DOHH2 (cell line): ENCODE results near the gene ROBO1.

Experiments
- H3F3A ChIP-seq: fragments of 200-600 bp; sonication (generic), shearing (Covaris generic); 2 replicates; pipeline ENCODE4 v1.6.0; 2016; ENCODE audit warnings: antibody characterized with exemption, mild to moderate bottlenecking; ENCODE audit not compliant: control insufficient read depth, insufficient read depth
- H3K27ac ChIP-seq: fragments of 200-600 bp; sonication (generic); 2 replicates; pipeline ENCODE4 v1.5.1; 2014; ENCODE audit warnings: low read depth, mild to moderate bottlenecking, low read length, moderate library complexity
- H3K27me3 ChIP-seq: fragments of 200-600 bp; sonication (generic); 2 replicates; pipeline ENCODE4 v1.6.1; 2014; ENCODE audit warnings: mild to moderate bottlenecking, low read length, mixed read lengths; ENCODE audit not compliant: control insufficient read depth
- H3K36me3 ChIP-seq: fragments of 200-600 bp; sonication (generic); 2 replicates; pipeline ENCODE4 v1.6.1; 2014; ENCODE audit warnings: mild to moderate bottlenecking, low read length, moderate library complexity, mixed read lengths; ENCODE audit not compliant: control insufficient read depth
- H3K4me1 ChIP-seq: fragments of 200-600 bp; sonication (generic); 2 replicates; pipeline ENCODE4 v1.6.1; 2014; ENCODE audit warnings: mild to moderate bottlenecking, low read length, mixed read lengths; ENCODE audit not compliant: control insufficient read depth
- H3K4me2 ChIP-seq: fragments of 200-600 bp; sonication (generic); 2 replicates; pipeline ENCODE4 v1.6.0; 2014; ENCODE audit warnings: mild to moderate bottlenecking, low read length, moderate library complexity
- H3K4me3 ChIP-seq: fragments of 200-600 bp; sonication (generic); 2 replicates; pipeline ENCODE4 v1.5.1; 2014; ENCODE audit warnings: mild to moderate bottlenecking, low read length, mixed read lengths
- H3K79me2 ChIP-seq: fragments of 200-600 bp; sonication (generic); 2 replicates; pipeline ENCODE4 v1.6.1; 2014; ENCODE audit warnings: mild to moderate bottlenecking, low read length, mixed read lengths; ENCODE audit not compliant: control insufficient read depth
- H3K9me2 ChIP-seq: fragments of 200-600 bp; sonication (generic); replicated peaks from 2 replicates; pipeline ENCODE4 v1.6.1; 2014; ENCODE audit warnings: mild to moderate bottlenecking, low read length, mixed read lengths; ENCODE audit not compliant: control insufficient read depth
- H3K9me3 ChIP-seq: fragments of 200-600 bp; sonication (generic); 2 replicates; pipeline ENCODE4 v1.6.1; 2014; ENCODE audit warnings: antibody characterized with exemption, low read length, mixed read lengths; ENCODE audit not compliant: control insufficient read depth, insufficient read depth
- H4K20me1 ChIP-seq: fragments of 200-600 bp; sonication (generic); 2 replicates; pipeline ENCODE4 v1.6.0; 2014; ENCODE audit warnings: low read depth, mild to moderate bottlenecking, antibody characterized with exemption, low read length, moderate library complexity; ENCODE audit not compliant: control insufficient read depth, insufficient read depth
- EZH2phosphoT487 ChIP-seq: fragments of 200-600 bp; sonication (generic); IDR thresholded peaks from 2 replicates; pipeline ENCODE4 v1.6.1; 2017; ENCODE audit warnings: borderline replicate concordance, mild to moderate bottlenecking, antibody characterized with exemption, low read length, moderate library complexity, mixed read lengths
- TF ChIP-seq, protein P1 (sequence below): fragments of 200-600 bp; sonication (generic); IDR thresholded peaks from one replicate; pipeline ENCODE4 v1.5.1; 2014; ENCODE audit warnings: antibody characterized with exemption, mild to moderate bottlenecking, low read depth, low read length; ENCODE audit not compliant: poor library complexity, severe bottlenecking

The ROBO1 gene

DNA sequence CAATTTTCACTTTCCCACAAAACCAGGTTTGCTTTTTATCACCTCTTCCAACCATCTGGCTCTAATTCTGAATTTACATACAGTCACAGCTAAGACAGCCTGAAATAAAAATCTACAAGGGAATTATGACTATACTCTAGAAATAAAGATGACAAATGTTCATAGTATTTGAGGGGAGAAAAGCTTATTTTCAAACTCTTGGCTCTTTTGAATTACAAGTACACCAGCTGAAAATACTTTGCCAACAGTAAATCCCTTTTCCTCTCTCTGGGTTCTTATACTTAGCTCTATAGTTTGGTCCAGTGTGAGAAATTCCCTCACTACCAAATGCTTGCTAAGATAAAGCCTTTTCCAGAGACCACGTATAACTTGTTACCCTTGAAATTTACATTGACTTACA is 1037.9 kb downstream of the ROBO1 start:
- H3K4me2 ChIP-seq, result no peak overlapping the region
- H3K4me1 ChIP-seq, result no peaks in the 10 kb centered on the region
- H3K9me2 ChIP-seq, result no peaks in the 10 kb centered on the region
- no peaks in the 10 kb centered on the region for H3F3A ChIP-seq
- no peaks in the 10 kb centered on the region for H3K27me3 ChIP-seq
- no peak for TF ChIP-seq EZH2phosphoT487
- TF ChIP-seq, protein P1, sequence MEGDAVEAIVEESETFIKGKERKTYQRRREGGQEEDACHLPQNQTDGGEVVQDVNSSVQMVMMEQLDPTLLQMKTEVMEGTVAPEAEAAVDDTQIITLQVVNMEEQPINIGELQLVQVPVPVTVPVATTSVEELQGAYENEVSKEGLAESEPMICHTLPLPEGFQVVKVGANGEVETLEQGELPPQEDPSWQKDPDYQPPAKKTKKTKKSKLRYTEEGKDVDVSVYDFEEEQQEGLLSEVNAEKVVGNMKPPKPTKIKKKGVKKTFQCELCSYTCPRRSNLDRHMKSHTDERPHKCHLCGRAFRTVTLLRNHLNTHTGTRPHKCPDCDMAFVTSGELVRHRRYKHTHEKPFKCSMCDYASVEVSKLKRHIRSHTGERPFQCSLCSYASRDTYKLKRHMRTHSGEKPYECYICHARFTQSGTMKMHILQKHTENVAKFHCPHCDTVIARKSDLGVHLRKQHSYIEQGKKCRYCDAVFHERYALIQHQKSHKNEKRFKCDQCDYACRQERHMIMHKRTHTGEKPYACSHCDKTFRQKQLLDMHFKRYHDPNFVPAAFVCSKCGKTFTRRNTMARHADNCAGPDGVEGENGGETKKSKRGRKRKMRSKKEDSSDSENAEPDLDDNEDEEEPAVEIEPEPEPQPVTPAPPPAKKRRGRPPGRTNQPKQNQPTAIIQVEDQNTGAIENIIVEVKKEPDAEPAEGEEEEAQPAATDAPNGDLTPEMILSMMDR, result no peak
- no peaks in the 10 kb centered on the region for H3K36me3 ChIP-seq
- no peaks in the 10 kb centered on the region for H4K20me1 ChIP-seq
- no peaks in the 10 kb centered on the region for H3K9me3 ChIP-seq
- H3K4me3 ChIP-seq, result no peak overlapping the region
- H3K27ac ChIP-seq, result no peak overlapping the region
- H3K79me2 ChIP-seq, result no peaks in the 10 kb centered on the region

DNA sequence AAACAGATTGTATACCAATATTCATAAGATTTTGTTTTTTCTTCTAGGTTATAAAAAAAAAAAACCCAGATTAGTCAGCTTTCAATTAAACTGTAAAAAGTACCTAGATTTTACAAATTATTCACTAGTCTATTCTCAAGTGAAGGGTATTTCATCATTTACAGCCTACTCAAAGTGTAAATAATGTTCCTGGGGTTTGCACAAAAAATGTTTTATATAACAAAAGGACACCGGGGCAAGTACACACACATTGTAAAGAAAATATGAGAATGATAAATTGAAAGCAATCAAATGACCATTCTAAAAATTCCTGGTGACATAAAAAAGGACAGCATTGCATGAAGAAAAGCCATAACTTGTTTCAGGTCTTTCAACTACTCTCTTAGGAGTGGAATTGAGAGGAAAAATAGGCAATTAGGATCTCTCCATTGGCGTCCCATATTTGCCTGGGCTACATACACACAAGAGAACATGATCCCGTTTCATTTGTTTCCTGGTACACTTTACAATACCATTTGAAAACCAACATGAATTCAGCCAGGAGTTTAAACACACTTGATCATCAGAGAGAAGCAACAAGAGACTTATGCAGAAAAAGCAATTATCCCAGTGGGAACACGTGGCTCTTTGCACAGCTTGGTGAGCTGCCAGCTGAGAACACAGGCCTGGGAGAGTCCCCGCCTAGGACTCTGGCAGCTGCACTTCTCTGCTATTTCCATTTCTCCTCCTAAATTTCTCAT is 1039.2 kb downstream of the ROBO1 start:
- H3K36me3 ChIP-seq, result no peaks in the 10 kb centered on the region
- TF ChIP-seq, protein P1, result no peak
- no peak for TF ChIP-seq EZH2phosphoT487
- no peaks in the 10 kb centered on the region for H3K4me1 ChIP-seq
- no peak overlapping the region for H3K4me2 ChIP-seq
- H3K9me3 ChIP-seq, result no peaks in the 10 kb centered on the region
- no peaks in the 10 kb centered on the region for H4K20me1 ChIP-seq
- no peaks in the 10 kb centered on the region for H3F3A ChIP-seq
- no peak overlapping the region for H3K4me3 ChIP-seq
- no peaks in the 10 kb centered on the region for H3K9me2 ChIP-seq
- no peaks in the 10 kb centered on the region for H3K79me2 ChIP-seq
- no peak overlapping the region for H3K27ac ChIP-seq
- no peaks in the 10 kb centered on the region for H3K27me3 ChIP-seq

DNA sequence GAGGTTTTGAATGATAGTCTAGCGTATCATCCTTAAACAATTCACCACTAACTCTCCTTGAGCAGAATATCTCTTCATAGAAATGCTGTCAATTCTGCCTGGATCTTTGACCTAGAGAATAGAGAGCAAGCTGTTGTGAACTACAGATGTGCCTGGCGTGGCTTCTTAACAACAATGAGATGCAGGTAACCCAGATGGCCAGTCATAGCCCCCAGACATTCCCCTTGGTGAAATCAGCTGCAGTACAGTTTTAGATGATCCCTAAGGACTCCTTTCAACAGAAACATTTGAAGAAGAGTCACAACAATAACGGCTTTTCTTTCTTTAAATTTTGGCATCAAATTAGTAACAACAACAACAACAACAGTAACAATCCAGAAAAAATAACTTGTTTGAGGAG is 1041.3 kb downstream of the ROBO1 start:
- Histone ChIP-seq H3K4me2 (no peak overlapping the region), H3K9me2 (no peaks in the 10 kb centered on the region), H3K36me3 (no peaks in the 10 kb centered on the region), H3K9me3 (no peaks in the 10 kb centered on the region), H3F3A (no peaks in the 10 kb centered on the region), H3K79me2 (no peaks in the 10 kb centered on the region), H4K20me1 (no peaks in the 10 kb centered on the region), H3K27ac (no peak overlapping the region), H3K4me1 (no peaks in the 10 kb centered on the region), H3K27me3 (no peaks in the 10 kb centered on the region), H3K4me3 (no peak overlapping the region)
- TF ChIP-seq EZH2phosphoT487, result no peak

DNA sequence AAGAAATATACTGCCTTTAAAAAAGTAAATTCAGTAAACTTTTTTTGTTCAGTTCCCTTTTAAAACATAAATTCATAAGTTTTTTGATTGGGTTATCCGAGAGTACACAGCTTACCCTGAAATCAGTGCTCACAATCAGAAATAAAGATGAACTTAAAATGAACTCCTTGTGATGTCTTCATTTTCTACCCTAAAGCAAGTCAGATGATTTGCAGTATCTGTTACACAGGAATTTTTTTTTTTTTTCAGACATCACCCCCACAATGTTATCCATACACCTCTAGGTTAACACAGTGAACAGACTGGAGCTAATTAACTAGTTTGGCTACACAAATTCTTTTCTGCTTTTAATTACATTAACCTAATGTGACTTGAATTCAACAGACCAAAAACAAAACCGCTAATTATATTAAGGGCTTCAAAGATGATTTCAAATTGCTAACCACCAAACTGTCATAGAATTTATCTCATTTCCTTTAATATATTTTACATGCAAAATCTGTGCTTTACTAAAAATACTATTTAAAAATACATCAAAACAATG is 1042.0 kb downstream of the ROBO1 start:
- Histone ChIP-seq H3K79me2 (no peaks in the 10 kb centered on the region), H4K20me1 (no peaks in the 10 kb centered on the region), H3K4me1 (no peaks in the 10 kb centered on the region), H3K36me3 (no peaks in the 10 kb centered on the region), H3K9me3 (no peaks in the 10 kb centered on the region), H3K27me3 (no peaks in the 10 kb centered on the region), H3K4me2 (no peak overlapping the region), H3K27ac (no peak overlapping the region), H3F3A (no peaks in the 10 kb centered on the region), H3K4me3 (no peak overlapping the region), H3K9me2 (no peaks in the 10 kb centered on the region)
- TF ChIP-seq EZH2phosphoT487, result no peak
- TF ChIP-seq, protein P1, result no peak
